Mesenteric fat pad (tissue), 1 donor: ENCODE data around the gene ZNRF1. TPM values are rescaled to one million over a fixed set of nuclear protein-coding genes. Genes with fewer than 3 reads are reported as not detected.
"Not testable (repeated sequence)": the region's sequence is repeated elsewhere in the genome, so short reads cannot be mapped to it uniquely, and the experiment has no call there.

Source experiments
- DNase-seq: peaks from one replicate; pipeline ENCODE4 v3.0.0-alpha.2; 2020; ENCODE audit warnings: low spot score
- total RNA-seq: library from RNA; stranded (reverse); fragmentation: NEBNext Ultra II Directional; extraction: Animal tissue kit (Norgen Biotek cat#: 25700); gene quantifications from one replicate; pipeline ENCODE4 v1.2.1, GENCODE V29; 2021
- donor health status: DM: yes; HTN: yes; CAD: no.

ZNRF1 gene
- total RNA-seq, 1 donor from 2014 or later = 23.5 TPM

DNA sequence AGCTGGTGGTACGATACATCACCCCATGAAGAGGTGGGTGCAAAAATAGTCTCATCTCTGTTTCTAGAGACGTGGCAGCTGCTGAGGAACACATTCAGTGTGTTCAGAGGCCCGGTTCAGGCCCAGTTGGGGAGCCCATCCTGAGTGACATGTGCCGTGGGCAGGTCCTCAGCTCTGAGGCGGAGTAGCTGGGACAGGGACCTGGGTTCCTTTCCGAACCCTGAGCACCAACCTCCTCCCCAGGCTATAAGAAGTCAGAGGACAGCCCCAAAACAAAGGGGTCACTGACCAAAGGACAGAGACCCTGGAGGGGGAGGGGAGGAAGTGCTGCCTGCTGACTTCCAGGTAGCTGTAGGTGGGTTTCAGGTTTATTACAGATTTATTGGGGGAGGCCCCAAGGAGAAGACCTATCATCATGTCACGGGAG is 112.7 kb downstream of the ZNRF1 start:
- DNase-seq = no peak

DNA sequence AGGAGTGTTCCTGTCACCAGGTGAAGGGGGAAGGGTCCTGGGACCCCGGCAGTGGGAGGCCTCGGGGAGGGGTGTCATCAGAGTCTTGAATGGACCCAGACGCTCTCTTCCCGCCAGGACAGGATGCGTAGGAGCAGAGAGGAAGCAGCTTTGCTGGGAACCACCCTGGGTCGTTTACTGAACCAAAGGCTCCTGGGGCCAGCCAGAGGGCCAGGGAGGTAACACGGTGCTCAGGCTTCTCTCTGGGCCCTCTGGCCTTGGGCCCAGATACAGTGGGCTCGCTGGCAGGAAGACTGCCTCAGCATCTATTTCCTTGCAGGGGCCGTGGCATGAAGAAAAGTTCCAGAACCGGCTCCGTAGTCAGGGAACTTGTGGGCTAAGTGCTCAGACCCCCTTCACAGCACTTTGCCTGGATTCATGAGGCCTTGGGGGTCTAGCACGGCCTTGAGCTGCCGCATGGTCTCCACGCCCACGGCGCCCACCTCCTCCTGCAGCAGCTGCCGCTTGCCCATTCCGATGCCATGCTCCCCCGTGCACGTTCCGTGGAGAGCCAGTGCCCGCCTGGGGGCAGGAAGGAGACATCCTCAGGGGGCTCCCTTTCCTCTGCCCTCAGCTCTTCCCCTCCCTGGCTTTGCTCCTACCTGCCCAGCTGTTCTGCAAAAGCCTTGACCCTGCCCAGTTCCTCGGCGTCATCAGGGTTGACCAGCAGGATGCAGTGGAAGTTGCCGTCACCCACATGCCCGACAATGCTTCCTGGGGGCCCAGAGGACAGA is 113.3 kb downstream of the ZNRF1 start:
- DNase-seq = no peak

DNA sequence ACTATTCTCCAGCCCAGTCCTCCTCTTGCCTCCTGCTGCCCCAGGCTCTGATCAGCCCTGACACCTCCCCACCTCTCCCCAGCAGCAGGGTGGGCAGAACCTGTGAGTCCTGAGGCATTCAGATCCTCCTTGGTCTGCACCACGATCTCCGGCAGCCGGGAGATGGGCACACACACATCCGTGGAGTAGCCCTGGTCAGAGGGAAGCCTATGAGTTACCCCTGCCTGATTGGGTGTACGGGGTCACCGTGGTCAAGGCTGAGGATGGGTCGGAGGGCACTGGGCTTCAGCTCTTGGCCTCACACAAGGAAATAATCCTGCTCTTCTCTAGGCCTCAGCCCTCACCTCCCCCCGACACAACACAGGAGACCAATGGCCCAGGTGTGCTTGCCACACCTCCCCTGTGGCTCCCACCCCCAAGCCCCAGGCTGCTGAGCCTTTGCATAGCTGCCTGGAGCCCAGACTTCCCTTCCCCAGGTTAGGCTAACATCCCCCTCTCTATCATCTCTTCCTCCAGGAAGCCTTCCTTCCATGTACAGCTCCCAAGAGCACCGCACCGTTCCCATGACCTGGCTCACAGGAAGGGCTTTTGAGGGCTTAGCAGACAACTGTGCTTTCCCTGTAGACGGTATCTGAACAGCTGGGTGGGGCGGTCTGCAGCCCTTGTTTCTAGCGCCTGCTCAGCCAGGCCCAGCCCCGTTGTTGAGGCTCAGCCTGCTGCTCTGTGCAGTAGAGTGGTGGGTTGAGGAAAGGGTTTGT is 114.1 kb downstream of the ZNRF1 start:
- DNase-seq = no peak

DNA sequence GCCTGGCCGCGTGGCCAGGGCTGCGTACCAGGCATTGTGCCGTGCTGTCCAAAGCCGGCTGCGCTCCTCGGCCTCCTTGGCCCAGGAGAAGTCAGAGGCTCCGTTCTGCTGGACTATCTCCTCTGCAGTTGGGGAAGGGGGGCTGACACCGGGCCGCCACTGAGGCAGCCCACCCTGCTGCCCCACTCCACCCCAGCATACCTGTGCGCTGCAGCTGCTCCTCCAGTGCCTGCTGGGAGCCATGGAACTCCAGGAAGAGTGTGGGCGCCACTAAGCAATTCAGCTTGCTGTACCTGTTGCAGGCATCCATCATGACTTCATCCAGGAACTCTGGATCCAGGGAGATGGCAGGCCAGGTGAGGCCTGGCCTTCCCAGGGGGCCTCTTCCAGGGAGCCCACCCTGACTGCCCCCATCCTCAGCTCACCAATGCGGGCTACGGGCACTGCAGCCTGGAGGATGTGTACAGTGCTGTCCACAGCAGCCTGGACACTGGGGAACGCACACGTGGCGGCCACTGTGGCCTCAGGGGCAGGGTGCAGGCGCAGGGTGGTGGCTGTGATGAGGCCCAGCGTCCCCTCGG is 114.8 kb downstream of the ZNRF1 start:
- no peak for DNase-seq

DNA sequence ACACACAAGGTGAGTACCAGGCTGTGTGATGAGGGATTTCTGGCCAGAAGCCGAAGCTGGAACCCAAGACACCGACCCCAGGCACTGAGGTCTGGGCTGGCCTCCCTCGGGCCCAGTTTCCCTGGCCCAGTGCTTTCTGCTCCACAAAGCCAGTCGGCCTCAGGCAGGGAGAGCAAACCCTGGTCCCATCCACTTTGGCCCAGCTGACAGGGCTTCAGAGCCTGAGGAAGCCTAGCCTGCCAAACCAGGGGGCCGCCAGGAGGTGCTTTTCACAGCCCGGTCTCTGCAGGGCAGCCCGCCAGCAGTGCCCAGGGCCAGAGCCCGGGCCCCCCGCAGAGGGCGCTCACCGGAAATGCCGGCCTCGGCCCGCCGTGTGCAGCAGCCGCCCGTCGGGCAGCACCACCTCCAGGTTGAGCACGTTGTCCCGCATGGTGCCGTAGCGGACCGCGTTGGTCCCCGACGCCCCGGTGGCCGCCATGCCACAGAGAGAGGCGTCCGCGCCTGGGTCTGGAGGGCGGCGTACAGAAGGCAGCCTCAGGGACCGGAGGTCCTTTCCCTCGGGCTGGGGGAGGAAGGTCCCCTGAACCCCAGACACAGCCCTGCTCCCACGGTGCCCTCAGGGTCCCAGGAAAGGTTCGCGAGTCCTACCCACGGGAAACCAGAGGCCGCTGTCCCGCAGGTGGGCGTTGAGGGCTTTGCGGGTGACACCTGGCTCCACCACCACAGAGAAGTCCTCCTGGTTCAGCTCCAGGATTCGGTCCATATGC is 115.5 kb downstream of the ZNRF1 start:
- no peak for DNase-seq

DNA sequence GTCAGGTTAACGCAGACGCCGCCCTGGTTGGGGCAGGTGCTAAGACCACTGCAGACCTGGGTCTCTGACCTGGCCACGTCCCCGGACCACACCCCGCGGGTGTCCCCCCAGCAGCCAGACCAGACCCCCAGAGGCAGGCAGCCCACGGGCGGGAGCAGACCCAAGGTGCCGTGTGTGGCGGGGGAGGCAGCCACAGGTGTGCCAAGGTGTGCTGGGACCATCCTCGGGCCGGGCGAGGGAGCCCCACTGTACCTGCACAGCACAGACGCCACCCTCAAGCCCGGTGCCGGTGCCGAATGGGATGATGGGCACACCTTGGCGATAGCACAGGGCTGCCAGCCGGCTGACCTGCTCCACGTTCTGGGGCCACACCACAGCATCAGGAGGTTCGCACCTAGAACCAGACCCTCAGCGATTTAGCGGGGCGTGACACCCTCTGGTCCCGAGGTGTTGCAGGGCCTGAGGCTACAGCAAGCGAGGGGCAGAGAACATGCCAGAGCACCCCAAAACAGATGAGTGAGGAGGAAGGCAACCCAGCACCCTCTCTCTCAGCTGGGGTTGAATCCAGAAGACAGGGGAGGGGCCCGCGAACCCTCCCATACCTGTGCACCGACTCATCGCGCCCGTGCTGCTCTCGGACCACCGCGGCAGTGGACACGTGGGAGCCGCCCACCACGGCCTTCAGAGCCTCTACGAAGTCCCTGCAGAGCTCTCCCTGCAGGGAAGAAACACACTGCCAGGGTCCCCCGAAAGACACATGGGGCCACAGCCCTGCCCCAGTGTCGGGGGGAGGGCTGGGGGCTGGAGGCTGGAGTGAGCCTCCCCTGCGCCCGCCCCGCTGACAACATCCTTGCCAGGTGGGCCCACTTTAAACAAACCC is 116.4 kb downstream of the ZNRF1 start:
- no peak for DNase-seq

DNA sequence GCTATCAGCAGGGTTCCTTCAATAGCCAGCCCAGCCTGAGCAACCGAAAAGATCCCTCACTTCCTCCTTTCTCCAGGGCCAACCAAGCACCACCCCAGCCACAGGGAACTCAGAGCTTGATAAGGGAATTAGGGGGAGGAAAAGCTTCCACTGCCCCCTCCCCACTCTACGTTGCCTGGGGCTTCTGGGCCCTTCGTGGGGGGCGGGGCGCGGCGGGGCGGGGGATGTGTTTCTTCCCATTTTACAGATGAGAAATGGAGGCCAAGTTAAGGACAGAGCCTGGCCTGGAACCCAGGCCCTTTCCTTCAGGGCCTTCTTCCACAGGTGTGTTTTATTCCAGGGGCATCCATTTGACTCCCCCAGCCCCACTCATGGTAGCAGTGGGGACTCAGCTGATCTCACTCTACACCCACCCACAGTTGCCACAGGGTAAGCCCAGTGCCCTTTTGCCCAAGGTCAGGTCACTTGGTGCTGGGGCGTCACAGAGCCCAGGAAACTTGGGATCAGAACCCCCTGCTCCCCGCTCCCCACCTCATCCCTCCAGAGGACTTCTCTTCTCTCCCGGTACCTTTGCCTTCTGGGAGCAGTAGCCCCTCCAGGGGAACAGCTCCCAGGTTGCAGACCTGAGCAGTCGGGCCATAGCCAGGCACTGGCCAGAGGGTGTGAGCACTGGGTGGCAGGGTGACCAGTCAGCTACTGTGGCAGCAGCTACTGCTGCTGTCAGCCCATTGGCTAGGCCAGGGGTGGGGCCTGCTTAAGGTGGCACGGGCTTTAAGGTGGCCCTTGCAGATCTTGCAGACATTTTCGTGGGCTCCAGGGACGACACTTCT is 117.5 kb downstream of the ZNRF1 start, which contains the start of gene LDHD:
Gene LDHD (minus strand): TSS at position 700 of the 830 bp plus-strand sequence. CDS start 60 bp downstream, at position 640.
- DNase-seq = no peak

DNA sequence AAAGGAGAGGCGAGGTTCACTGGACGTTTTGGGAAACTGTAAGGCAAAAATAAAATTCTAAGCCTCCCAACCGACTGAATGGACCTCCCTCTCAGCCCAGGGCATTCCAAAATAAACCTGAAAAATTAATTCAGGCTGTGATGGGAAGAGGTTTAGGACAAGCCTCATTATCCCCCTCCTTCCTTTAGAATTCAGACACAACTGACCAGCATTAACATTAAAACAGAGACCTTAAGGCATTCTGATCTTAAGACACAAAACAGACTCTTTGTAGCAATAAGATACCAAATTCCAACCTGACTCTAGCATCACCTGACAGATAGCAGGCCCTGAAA is 118.1 kb downstream of the ZNRF1 start:
- DNase-seq = no peak

DNA sequence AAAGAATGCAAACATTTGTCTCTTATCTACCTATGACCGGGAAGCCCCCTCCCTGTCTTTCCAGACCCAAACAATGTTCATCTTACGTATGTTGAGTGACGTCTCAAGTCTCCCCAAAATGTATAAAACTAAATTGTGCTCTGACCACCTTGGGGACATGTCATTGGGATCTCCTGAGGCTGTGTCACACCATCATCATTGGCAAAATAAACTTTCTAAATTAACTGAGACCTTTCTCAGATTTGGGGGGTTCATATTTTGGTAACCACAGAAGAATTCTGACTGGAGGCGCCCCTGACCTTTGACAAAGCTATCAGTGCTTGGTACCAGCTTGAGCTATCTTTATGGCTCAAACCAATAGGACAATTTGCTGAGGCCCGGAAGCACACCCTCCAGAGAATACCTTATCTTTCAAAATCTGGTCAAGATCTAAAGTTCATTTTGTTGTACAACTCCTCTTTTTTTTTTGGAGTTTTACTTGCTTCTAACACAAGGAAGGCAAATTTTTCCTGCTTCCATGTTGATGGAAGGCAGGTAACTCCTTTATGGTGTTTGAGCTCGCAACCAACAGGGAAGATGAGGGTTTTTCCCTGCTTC is 120.2 kb downstream of the ZNRF1 start:
- no peak for DNase-seq

DNA sequence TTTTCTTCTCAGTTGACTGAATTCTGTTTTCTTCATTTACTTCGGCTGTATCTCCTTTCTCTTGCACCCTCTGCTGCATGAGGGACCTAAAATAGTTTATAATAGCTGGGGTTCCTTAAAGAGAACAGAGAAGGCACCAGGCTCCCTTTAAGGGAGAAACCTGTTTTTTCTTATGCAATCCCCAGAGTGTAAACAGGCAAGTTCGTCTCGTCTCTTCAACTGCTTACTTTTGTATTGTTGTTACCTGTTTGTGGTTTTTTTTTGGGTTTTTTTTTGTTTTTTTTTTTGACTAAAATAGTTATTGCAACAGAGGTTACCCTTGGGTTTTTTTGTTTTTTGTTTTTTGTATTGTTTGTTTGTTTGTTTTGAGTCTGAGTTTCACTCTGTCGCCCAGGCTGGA is 121.4 kb downstream of the ZNRF1 start:
- no peak for DNase-seq

DNA sequence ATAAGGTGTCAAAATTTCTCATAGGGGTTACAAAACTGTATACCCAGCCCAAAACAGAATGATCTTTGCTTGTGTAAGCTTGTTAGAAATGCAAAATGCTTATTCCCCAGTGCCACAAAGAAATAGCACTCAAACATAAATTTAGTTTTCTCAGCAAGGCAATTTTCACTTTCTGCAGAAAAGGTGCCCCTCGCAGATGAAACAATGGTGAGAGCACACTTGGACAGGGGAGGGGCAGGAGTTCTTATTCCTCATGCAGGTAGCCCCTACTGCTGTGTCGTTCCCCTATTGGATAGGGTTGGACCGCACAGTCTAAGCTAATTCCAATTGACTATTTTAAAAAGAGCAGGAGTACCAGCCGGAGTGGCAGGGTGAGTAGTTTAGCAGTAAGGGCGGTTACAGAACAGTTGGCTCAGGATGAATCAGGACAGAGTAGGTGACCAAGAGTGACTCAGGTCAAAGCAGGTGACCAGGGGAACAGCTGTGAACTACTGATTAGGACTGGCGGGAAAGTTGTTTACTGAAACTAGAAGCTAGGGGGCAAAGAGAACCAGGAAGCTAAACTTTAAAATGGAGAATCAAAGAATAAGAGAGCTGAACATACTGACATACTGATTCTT is 123.2 kb downstream of the ZNRF1 start:
- DNase-seq = no peak

DNA sequence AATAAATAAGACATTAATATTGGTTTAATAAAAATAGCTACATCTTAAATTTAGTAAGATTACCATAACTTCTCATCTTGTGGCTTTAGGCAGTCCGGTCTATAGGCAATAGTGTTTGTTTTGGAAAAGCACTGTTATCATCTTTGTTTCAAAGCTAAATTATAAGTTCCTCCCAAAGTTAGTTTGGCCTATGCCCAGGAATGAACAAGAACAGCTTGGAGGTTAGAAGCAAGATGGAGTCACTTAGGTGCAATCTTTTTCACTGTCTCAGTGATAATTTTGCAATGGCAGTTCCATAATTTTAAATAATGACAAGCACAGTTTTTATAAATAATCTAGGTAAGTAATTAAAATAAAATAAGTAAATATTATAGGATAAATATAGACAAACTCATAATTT is 123.8 kb downstream of the ZNRF1 start:
- no peak for DNase-seq

DNA sequence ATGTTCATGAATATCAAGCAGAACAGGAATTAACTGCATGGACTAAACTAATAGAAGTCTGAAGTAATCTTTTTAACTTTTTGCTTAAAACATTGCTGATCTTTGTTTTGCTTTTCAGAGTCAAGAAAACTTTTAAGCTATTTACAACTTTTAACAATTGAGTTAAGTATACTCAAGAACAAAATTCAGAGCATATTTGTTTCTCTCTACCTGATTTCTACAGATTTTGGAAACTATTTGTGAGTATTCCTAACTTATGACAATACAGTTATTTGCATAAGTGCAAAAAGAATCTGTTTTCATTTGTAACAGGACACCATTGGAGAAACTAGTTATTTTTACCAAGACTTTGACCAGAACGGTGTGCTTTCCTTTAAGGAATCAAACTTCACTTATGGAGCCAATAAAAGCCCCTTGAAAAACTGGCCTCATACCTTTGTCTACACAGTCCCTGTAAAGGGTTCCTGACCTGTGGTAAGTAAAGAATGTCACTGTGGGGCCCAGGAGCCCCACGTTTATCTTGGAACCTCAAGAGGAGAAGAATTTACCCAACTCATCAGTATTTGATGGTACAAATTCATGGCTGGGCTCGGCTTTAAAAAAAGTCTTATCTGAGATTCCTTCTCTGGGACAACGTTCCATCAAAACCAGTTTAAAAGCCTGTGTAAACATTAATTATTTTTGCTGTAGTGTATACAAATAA is 129.0 kb downstream of the ZNRF1 start:
- no peak for DNase-seq

DNA sequence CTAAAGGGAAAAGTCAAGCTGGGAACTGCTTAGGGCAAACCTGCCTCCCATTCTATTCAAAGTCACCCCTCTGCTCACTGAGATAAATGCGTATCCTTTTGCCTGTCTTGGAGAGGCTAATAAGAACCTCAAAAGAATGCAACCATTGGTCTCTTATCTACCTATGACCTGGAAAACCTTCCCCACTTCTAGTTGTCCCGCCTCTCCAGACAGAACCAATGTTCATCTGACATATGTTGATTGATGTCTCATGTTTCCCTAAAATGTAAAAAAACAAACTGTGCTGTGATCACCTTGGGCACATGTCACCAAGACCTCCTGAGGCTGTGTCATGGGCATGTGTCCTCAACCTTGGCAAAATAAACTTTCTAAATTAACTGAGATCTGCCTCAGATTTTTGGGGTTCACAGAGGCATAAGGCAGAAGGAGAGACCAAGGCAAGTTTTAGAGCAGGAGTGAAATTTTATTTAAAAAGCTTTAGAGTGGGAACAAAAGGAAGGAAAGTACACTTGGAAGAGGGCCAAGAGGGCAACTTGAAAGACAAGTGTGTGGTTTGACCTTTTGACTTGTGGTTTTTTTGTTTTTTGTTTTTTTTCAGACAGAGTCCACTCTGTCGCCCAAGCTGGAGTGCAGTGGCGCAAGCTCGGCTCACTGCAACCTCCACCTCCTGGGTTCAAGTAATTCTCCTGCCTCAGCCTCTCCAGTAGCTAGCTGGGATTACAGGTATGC is 130.8 kb downstream of the ZNRF1 start:
- not testable (repeated sequence) for DNase-seq

DNA sequence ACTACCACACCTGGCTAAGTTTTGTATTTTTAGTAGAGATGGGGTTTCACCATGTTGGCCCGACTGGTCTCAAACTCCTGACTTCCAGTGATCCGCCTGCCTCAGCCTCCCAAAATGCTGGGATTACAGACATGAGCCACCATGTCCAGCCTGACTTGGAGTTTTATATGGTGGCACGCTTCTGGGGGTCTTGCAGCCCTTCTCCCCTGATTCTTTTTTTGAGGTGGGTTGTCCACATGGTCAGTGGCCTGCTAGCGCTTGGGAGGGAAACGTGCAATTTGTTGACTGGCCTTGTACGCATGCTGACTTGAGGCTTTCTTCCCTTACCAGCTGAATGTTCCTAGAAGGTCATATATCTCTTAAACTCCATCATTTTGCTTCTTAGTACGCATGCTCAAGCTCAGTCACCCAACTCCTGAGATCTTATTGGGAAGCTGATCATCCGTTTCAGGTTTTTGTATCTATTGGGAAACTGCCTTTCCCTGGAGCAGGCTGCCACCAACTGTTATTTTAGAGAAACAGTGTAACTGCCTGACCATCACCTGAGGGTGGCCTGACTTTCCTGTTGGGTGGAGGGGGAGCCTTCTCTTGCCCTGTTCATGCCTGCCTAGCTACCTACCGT is 131.4 kb downstream of the ZNRF1 start:
- no peak for DNase-seq

DNA sequence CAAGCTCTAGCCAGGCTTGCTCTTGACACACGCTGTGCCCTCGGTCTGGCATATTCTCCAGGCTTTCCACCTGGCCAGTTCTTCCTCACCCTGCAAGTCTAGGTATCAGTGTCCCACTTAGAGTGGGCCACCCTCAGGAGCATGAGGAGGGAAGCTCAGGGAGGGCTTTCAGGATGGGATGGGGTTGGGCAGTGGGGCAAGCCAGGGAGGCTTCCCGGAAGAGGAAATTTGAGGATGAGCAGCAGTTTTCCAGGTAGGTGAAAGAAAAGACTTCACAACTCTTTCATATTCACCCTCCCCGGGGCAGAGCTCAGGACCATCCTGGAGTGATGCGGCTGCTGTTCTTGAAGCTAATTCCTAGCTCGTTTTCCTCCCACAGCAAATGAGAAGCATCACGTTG is 132.3 kb downstream of the ZNRF1 start:
- no peak for DNase-seq

DNA sequence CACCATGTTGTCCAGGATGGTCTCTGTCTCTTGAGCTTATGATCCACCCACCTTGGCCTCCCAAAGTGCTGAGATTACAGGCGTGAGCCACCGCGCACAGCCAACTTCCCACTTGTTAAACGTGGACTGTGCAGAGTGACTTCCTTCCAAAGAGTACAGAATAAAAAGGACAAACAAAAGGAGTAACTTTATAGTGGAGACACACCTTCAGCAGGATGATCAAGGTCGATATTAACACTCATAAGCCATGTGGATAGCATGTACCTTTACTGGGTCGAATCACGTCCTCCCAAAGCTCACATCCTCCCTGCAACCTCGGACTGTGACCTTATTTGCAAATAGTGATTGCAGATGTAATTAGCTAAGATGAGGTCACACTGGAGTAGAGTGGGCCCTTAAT is 139.4 kb downstream of the ZNRF1 start:
- DNase-seq = no peak
